K562 (cell line): ENCODE results near the gene FKRP. TPM values are rescaled to one million over a fixed set of nuclear protein-coding genes. Genes with fewer than 3 reads are reported as not detected.

Source experiments
- ADNP ChIP-seq: fragments of 200-800 bp; sonication (Bioruptor generic); IDR thresholded peaks from 2 replicates; pipeline ENCODE4 v1.6.1; 2016; ENCODE audit warnings: missing genetic modification characterization, missing compliant biosample characterization
- CBX3 ChIP-seq, 2 experiments: IDR thresholded peaks; 1 replicate in 1 of 2; 2 replicates in 1 of 2; pipeline ENCODE4 v1.6.1; 2012; ENCODE audit warnings: inconsistent platforms in 2 of 2, low read length in 2 of 2, borderline replicate concordance in 1 of 2, control low read depth in 1 of 2
- CHD4 ChIP-seq: fragments of 200-600 bp; sonication (generic); IDR thresholded peaks from 3 replicates; pipeline ENCODE4 v1.6.1; 2012; ENCODE audit warnings: low read depth, mild to moderate bottlenecking, mixed read lengths, low read length, inconsistent platforms; ENCODE audit not compliant: insufficient read depth, insufficient replicate concordance, poor library complexity, severe bottlenecking
- ELK1 ChIP-seq: sonication (generic); formaldehyde crosslinking; IDR thresholded peaks from 2 replicates; pipeline ENCODE4 v1.8.1; 2022; ENCODE audit warnings: missing genetic modification reagents
- ERF ChIP-seq: fragments of 450-650 bp; formaldehyde crosslinking; IDR thresholded peaks from 2 replicates; pipeline ENCODE4 v1.4.0; 2020; ENCODE audit warnings: mild to moderate bottlenecking, mixed read lengths
- ILF3 ChIP-seq: fragments of 450-650 bp; IDR thresholded peaks from 2 replicates; pipeline ENCODE4 v1.6.1; 2018; ENCODE audit warnings: antibody characterized with exemption, mild to moderate bottlenecking, moderate library complexity, borderline replicate concordance
- JUNB ChIP-seq: fragments of 450-650 bp; formaldehyde crosslinking; conservative IDR thresholded peaks from 2 replicates; pipeline ENCODE4 v1.4.0; 2020; ENCODE audit warnings: mild to moderate bottlenecking
- NR2C1 ChIP-seq, 2 experiments: fragments of 450-650 bp; IDR thresholded peaks; 2 replicates each; pipeline ENCODE4 v1.6.1; 2017; ENCODE audit warnings: mild to moderate bottlenecking in 2 of 2, antibody characterized with exemption in 1 of 2, inconsistent platforms in 1 of 2, missing compliant biosample characterization in 1 of 2, missing genetic modification characterization in 1 of 2
- POLR2A ChIP-seq: fragments of 450-650 bp; conservative IDR thresholded peaks from 2 replicates; pipeline ENCODE4 v1.6.1; 2016
- POLR2AphosphoS2 ChIP-seq: IDR thresholded peaks from 2 replicates; pipeline ENCODE4 v1.6.1; 2012; ENCODE audit warnings: low read length, improper control_type of control experiment
- RBFOX2 ChIP-seq: fragments of 200-400 bp; formaldehyde crosslinking; IDR thresholded peaks from 2 replicates; pipeline ENCODE4 v1.6.1; 2017; ENCODE audit warnings: low read depth, mild to moderate bottlenecking, low read length, moderate library complexity
- SMAD4 ChIP-seq: fragments of 250-450 bp; sonication (Bioruptor Pico); conservative IDR thresholded peaks from 2 replicates; pipeline ENCODE4 v1.8.0; 2021; ENCODE audit warnings: inconsistent platforms, mild to moderate bottlenecking, moderate library complexity
- SPI1 ChIP-seq: IDR thresholded peaks from 2 replicates; pipeline ENCODE4 v1.6.1; 2011; ENCODE audit warnings: low read depth, low read length, control low read depth, borderline replicate concordance
- UBTF ChIP-seq, 2 experiments: IDR thresholded peaks; 2 replicates each; pipeline ENCODE4 v1.6.1; 2012; ENCODE audit warnings: improper control_type of control experiment in 2 of 2, low read depth in 2 of 2, low read length in 2 of 2, borderline replicate concordance in 1 of 2
- ZNF584 ChIP-seq: fragments of 200-800 bp; sonication (Bioruptor generic); IDR thresholded peaks from 2 replicates; pipeline ENCODE4 v1.6.1; 2016; ENCODE audit warnings: low read depth, mild to moderate bottlenecking, missing genetic modification characterization, missing compliant biosample characterization
- ZNF695 ChIP-seq: fragments of 450-650 bp; formaldehyde crosslinking; IDR thresholded peaks from 2 replicates; pipeline ENCODE4 v1.4.0; 2020; ENCODE audit warnings: mild to moderate bottlenecking, moderate library complexity
- polyA plus RNA-seq, 8 experiments: library from polyadenylated mRNA; depleted of rRNA in 4 of 8; stranded (reverse) in 5 of 8; unstranded in 3 of 8; fragments of >200 nt; fragmentation: Nextera tagmentation in 2 of 8; fragmentation: Illumina TruSeq in 1 of 8; extraction: Ambion mirVana in 2 of 8; extraction: Trizol in 1 of 8; gene quantifications; 2 replicates each; pipeline versions ENCODE4 v1.2.1 to v1.2.3, GENCODE V29; 2011 to 2014; ENCODE audit warnings: inconsistent platforms in 1 of 8, missing spikeins in 1 of 8
- total RNA-seq, 7 experiments: library from RNA; depleted of rRNA in 6 of 7; stranded (reverse); fragments of >200 nt in 6 of 7; fragmentation: Illumina TruSeq in 2 of 7; extraction: Trizol in 2 of 7; gene quantifications; 2 replicates each; pipeline versions ENCODE4 v1.2.1 to v1.2.3, GENCODE V29; 2011 to 2021; ENCODE audit warnings: low replicate concordance in 1 of 7
- TF ChIP-seq, protein P1 (sequence below), 2 experiments: fragments of 450-650 bp; conservative IDR thresholded peaks; 2 replicates each; pipeline ENCODE4 v1.6.1; 2017; ENCODE audit warnings: mild to moderate bottlenecking in 2 of 2, moderate library complexity in 2 of 2
- TF ChIP-seq, protein P2 (sequence below): sonication (generic); formaldehyde crosslinking; IDR thresholded peaks from 2 replicates; pipeline ENCODE4 v1.8.1; 2023; ENCODE audit warnings: mild to moderate bottlenecking, missing genetic modification reagents
- TF ChIP-seq, protein P3 (sequence below): fragments of 250-450 bp; sonication (Bioruptor Pico); IDR thresholded peaks from 2 replicates; pipeline ENCODE4 v1.4.0; 2020

The FKRP gene
- total and polyA plus RNA-seq, 9 of the 15 experiments (the other 6 are each of a cell fraction or from before 2014, with no cell fraction given), result 0.68 to 16.1 (median 6.5) TPM

GRCh38 chr19:46713781-46714443 is 31.9 kb upstream of the FKRP start (continued):
- TF ChIP-seq, protein P1, sequence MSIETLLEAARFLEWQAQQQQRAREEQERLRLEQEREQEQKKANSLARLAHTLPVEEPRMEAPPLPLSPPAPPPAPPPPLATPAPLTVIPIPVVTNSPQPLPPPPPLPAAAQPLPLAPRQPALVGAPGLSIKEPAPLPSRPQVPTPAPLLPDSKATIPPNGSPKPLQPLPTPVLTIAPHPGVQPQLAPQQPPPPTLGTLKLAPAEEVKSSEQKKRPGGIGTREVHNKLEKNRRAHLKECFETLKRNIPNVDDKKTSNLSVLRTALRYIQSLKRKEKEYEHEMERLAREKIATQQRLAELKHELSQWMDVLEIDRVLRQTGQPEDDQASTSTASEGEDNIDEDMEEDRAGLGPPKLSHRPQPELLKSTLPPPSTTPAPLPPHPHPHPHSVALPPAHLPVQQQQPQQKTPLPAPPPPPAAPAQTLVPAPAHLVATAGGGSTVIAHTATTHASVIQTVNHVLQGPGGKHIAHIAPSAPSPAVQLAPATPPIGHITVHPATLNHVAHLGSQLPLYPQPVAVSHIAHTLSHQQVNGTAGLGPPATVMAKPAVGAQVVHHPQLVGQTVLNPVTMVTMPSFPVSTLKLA (conservative IDR thresholded peaks at IDR 0.05), result peak in 1 of 2 experiments; percentile 39; a peak in 3 of 4 replicates
- TF ChIP-seq ADNP (tag) (no peak), SPI1 (peak; percentile 27; the same call in 1 of the 2 replicates), ZNF584 (CRISPR knock-in tag) (no peak), ELK1 (no peak), CBX3 (IDR thresholded peaks at IDR 0.05; ENCODE audit: borderline replicate concordance in 1 of 2, low read length in 2 of 2) (peak in 1 of 2 experiments; percentile 57; a peak in 1 of 3 replicates), ILF3 (no peak), POLR2AphosphoS2 (no peak), UBTF (IDR thresholded peaks at IDR 0.05; ENCODE audit: borderline replicate concordance in 1 of 2, low read depth in 2 of 2, low read length in 2 of 2) (0 out of 4 replicates have a peak, but pooled peaks of 1 of the 2 experiments have one; percentile 13), NR2C1 (IDR thresholded peaks at IDR 0.05) (no peak; the same call in 1 of the 2 replicates), NR2C1 (tag; IDR thresholded peaks at IDR 0.05) (no peak), RBFOX2 (peak; percentile 55), SMAD4 (CRISPR knock-in tag) (no peak), ERF (no peak), ZNF695 (CRISPR knock-in tag) (no peak), POLR2A (peak; percentile 42; the same call in 1 of the 2 replicates), CHD4 (peak; percentile 59), JUNB (CRISPR knock-in tag) (no peak)
- TF ChIP-seq, protein P2, sequence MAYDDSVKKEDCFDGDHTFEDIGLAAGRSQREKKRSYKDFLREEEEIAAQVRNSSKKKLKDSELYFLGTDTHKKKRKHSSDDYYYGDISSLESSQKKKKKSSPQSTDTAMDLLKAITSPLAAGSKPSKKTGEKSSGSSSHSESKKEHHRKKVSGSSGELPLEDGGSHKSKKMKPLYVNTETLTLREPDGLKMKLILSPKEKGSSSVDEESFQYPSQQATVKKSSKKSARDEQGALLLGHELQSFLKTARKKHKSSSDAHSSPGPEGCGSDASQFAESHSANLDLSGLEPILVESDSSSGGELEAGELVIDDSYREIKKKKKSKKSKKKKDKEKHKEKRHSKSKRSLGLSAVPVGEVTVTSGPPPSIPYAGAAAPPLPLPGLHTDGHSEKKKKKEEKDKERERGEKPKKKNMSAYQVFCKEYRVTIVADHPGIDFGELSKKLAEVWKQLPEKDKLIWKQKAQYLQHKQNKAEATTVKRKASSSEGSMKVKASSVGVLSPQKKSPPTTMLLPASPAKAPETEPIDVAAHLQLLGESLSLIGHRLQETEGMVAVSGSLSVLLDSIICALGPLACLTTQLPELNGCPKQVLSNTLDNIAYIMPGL, result no peak
- TF ChIP-seq, protein P3, sequence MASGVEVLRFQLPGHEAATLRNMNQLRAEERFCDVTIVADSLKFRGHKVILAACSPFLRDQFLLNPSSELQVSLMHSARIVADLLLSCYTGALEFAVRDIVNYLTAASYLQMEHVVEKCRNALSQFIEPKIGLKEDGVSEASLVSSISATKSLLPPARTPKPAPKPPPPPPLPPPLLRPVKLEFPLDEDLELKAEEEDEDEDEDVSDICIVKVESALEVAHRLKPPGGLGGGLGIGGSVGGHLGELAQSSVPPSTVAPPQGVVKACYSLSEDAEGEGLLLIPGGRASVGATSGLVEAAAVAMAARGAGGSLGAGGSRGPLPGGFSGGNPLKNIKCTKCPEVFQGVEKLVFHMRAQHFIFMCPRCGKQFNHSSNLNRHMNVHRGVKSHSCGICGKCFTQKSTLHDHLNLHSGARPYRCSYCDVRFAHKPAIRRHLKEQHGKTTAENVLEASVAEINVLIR (CRISPR knock-in tag), result no peak
